Fibroblast of lung (primary cell): ENCODE measurements around the gene SERF1B.
"Not testable (repeated sequence)": the region's sequence is repeated elsewhere in the genome, so short reads cannot be mapped to it uniquely, and the experiment has no call there.

Experiments used
- CTCF ChIP-seq, 2 donors: IDR thresholded peaks in 1 of 2; conservative IDR thresholded peaks in 1 of 2; 1 replicate in 1 of 2; 2 replicates in 1 of 2; pipeline ENCODE4 v1.5.1; 2011 to 2012; ENCODE audit warnings: low read length in 2 of 2, control low read depth in 1 of 2, inconsistent platforms in 1 of 2, low read depth in 1 of 2, mild to moderate bottlenecking in 1 of 2
- EZH2 ChIP-seq: IDR thresholded peaks from 2 replicates; pipeline ENCODE4 v1.5.1; 2012; ENCODE audit warnings: low read length, control low read depth, mild to moderate bottlenecking; ENCODE audit errors: missing control alignments

- TF ChIP-seq CTCF (conservative IDR thresholded peaks at IDR 0.05 in 1 of 2, IDR thresholded peaks at IDR 0.05 in 1 of 2; ENCODE audit: low read depth in 1 of 2, low read length in 2 of 2); EZH2: not testable (repeated sequence)
Measured at GRCh38 chr5:70020660-70021059, 4.4 kb upstream of the SERF1B start.
